COR-L47 (cell line): ENCODE data around the gene IQCN.
A peak's percentile ranks its signal among the peaks of the same experiment; 100 is the strongest.

Experiments
- DNase-seq: peaks from one replicate; lab custom pipeline; 2025; lab: John Stamatoyannopoulos, UW

The IQCN gene

GRCh38 chr19:18304458-18305310 is 30.4 kb upstream of the IQCN start:
- DNase-seq, result no peak

- no peak for DNase-seq
Observed at GRCh38 chr19:18304208-18304457, 29.9 kb upstream of the IQCN start.

GRCh38 chr19:18301718-18302111 is 27.5 kb upstream of the IQCN start:
- no peak for DNase-seq

- no peak for DNase-seq
Observed at GRCh38 chr19:18300930-18301717, 26.9 kb upstream of the IQCN start.

- DNase-seq, result no peak
Observed at GRCh38 chr19:18299654-18300053, 25.4 kb upstream of the IQCN start.

GRCh38 chr19:18298601-18299000 is 24.3 kb upstream of the IQCN start:
- DNase-seq, result no peak

GRCh38 chr19:18297308-18297707 is 23.1 kb upstream of the IQCN start:
- no peak for DNase-seq

GRCh38 chr19:18295034-18295451 is 20.8 kb upstream of the IQCN start:
- DNase-seq, result no peak

- DNase-seq, result peak; percentile 72
Observed at GRCh38 chr19:18294467-18294864, 20.2 kb upstream of the IQCN start.

GRCh38 chr19:18293642-18294466 is 19.6 kb upstream of the IQCN start:
- DNase-seq, result no peak

- peak; percentile 37 for DNase-seq
Observed at GRCh38 chr19:18292810-18293641, 18.8 kb upstream of the IQCN start.

- no peak for DNase-seq
Observed at GRCh38 chr19:18292462-18292809, 18.2 kb upstream of the IQCN start.

- peak; percentile 47 for DNase-seq
Observed at GRCh38 chr19:18291590-18292461, 17.6 kb upstream of the IQCN start.

GRCh38 chr19:18291019-18291524 is 16.8 kb upstream of the IQCN start:
- DNase-seq, result no peak

- DNase-seq, result no peak
Observed at GRCh38 chr19:18290302-18291018, 16.2 kb upstream of the IQCN start.

- no peak for DNase-seq
Observed at GRCh38 chr19:18289471-18290301, 15.4 kb upstream of the IQCN start.

- no peak for DNase-seq
Observed at GRCh38 chr19:18287836-18288772, 13.9 kb upstream of the IQCN start.
